H1 (cell line): ENCODE results near the gene TEX48. TPM values are rescaled to one million over a fixed set of nuclear protein-coding genes. Genes with fewer than 3 reads are reported as not detected.

Source experiments
- CTCF ChIA-PET: fragments of 300-600 bp; sonication (Branson Sonifier 250); formaldehyde crosslinking; loops from one replicate; lab custom pipeline; 2021; ENCODE audit not compliant: partially characterized antibody; lab: Charles Lee
- POLR2A ChIA-PET: fragments of 300-600 bp; sonication (Branson Sonifier 250); formaldehyde crosslinking; loops from one replicate; lab custom pipeline; 2021; ENCODE audit warnings: inconsistent platforms; ENCODE audit not compliant: partially characterized antibody; lab: Charles Lee
- DNase-seq, 2 experiments: peaks; one replicate each; pipeline versions ENCODE4 v3.0.0 to v3.0.0-alpha.2; 2010 to 2022; ENCODE audit warnings: low spot score in 2 of 2, low read depth in 1 of 2, mixed read lengths in 1 of 2
- FAIRE-seq: peaks from 2 replicates; lab custom pipeline; 2011; peaks lifted over from hg19 to GRCh38; lab: Jason Lieb, UNC
- H2AFZ ChIP-seq: 2 replicates; pipeline ENCODE4 v1.8.1; 2012; ENCODE audit warnings: low read length, inconsistent platforms
- H2AK5ac ChIP-seq: 2 replicates; pipeline ENCODE4 v1.6.1; 2013; ENCODE audit warnings: low read depth, low read length
- H2BK120ac ChIP-seq: replicated peaks from 2 replicates; pipeline ENCODE3; 2013; ENCODE audit warnings: low read depth, low read length, inconsistent platforms
- H2BK12ac ChIP-seq: 2 replicates; pipeline ENCODE4 v1.6.1; 2013; ENCODE audit warnings: low read depth, low read length
- H2BK15ac ChIP-seq: 2 replicates; pipeline ENCODE4 v1.6.1; 2013; ENCODE audit warnings: low read length
- H2BK20ac ChIP-seq: 2 replicates; pipeline ENCODE4 v1.6.1; 2013; ENCODE audit warnings: low read length
- H2BK5ac ChIP-seq: 2 replicates; pipeline ENCODE4 v1.6.1; 2013; ENCODE audit warnings: low read depth, low read length
- H3K14ac ChIP-seq: 2 replicates; pipeline ENCODE4 v1.6.1; 2013; ENCODE audit warnings: inconsistent platforms; ENCODE audit not compliant: insufficient read length
- H3K18ac ChIP-seq: 2 replicates; pipeline ENCODE4 v1.6.1; 2013; ENCODE audit warnings: low read length; ENCODE audit errors: extremely low read depth
- H3K23ac ChIP-seq: 2 replicates; pipeline ENCODE4 v1.6.1; 2013; ENCODE audit warnings: inconsistent platforms; ENCODE audit not compliant: insufficient read length
- H3K23me2 ChIP-seq: 2 replicates; pipeline ENCODE4 v1.6.1; 2013; ENCODE audit warnings: low read depth, low read length
- H3K27ac ChIP-seq: 2 replicates; pipeline ENCODE4 v1.6.1; 2011; ENCODE audit warnings: low read depth, low read length, inconsistent platforms
- H3K27me3 ChIP-seq, 4 experiments: replicated peaks in 1 of 4; 1 replicate in 1 of 4; 2 replicates in 3 of 4; pipeline versions ENCODE4 v1.6.1 to v1.8.1; 2011 to 2013; ENCODE audit warnings: low read length in 3 of 4, mild to moderate bottlenecking in 3 of 4, inconsistent platforms in 2 of 4, mixed read lengths in 2 of 4, moderate library complexity in 1 of 4; ENCODE audit not compliant: control insufficient read depth in 3 of 4, insufficient read depth in 3 of 4; ENCODE audit errors: extremely low read depth in 1 of 4
- H3K36me3 ChIP-seq, 4 experiments: 2 replicates each; pipeline versions ENCODE4 v1.6.1 to v1.8.1; 2011 to 2013; ENCODE audit warnings: mild to moderate bottlenecking in 4 of 4, low read length in 3 of 4, moderate library complexity in 2 of 4, control low read depth in 1 of 4, inconsistent platforms in 1 of 4; ENCODE audit not compliant: insufficient read depth in 4 of 4, control insufficient read depth in 2 of 4
- H3K4ac ChIP-seq: replicated peaks from 2 replicates; pipeline ENCODE3; 2013; ENCODE audit warnings: low read length, low read depth, mixed read lengths, inconsistent platforms; ENCODE audit not compliant: insufficient read length
- H3K4me1 ChIP-seq, 4 experiments: replicated peaks in 1 of 4; 1 replicate in 1 of 4; 2 replicates in 3 of 4; pipeline versions ENCODE4 v1.6.1 to v1.8.1; 2011 to 2013; ENCODE audit warnings: low read length in 3 of 4, inconsistent platforms in 2 of 4, mixed read lengths in 1 of 4; ENCODE audit not compliant: insufficient read depth in 4 of 4, control insufficient read depth in 3 of 4
- H3K4me2 ChIP-seq, 2 experiments: 2 replicates each; pipeline versions ENCODE4 v1.6.1 to v1.8.1; 2011 to 2013; ENCODE audit warnings: low read depth in 2 of 2, low read length in 2 of 2, control low read depth in 1 of 2, inconsistent platforms in 1 of 2, mild to moderate bottlenecking in 1 of 2; ENCODE audit not compliant: insufficient read depth in 1 of 2
- H3K4me3 ChIP-seq, 4 experiments: fragments of 200-600, 300-600 bp in 1 of 4; sonication (generic), shearing (Covaris generic), sonication (Bioruptor Twin) in 1 of 4; 2 replicates each; pipeline versions ENCODE4 v1.5.1 to v1.8.1; 2011 to 2016; ENCODE audit warnings: low read length in 4 of 4, low read depth in 3 of 4, control low read depth in 2 of 4, inconsistent platforms in 2 of 4, mild to moderate bottlenecking in 2 of 4, mixed read lengths in 1 of 4, moderate library complexity in 1 of 4; ENCODE audit not compliant: insufficient read depth in 2 of 4; ENCODE audit errors: extremely low read depth in 1 of 4
- H3K56ac ChIP-seq: replicated peaks from 2 replicates; pipeline ENCODE3; 2013; ENCODE audit warnings: low read depth, mild to moderate bottlenecking, mixed read lengths, low read length, inconsistent platforms; ENCODE audit not compliant: insufficient read length
- H3K79me1 ChIP-seq: 2 replicates; pipeline ENCODE4 v1.6.1; 2013; ENCODE audit warnings: low read depth, low read length, control low read depth
- H3K79me2 ChIP-seq, 2 experiments: 2 replicates each; pipeline versions ENCODE4 v1.6.1 to v1.8.1; 2012 to 2013; ENCODE audit warnings: low read length in 2 of 2, mild to moderate bottlenecking in 2 of 2, inconsistent platforms in 1 of 2; ENCODE audit not compliant: insufficient read depth in 2 of 2, control insufficient read depth in 1 of 2
- H3K9ac ChIP-seq, 4 experiments: replicated peaks in 1 of 4; 1 replicate in 1 of 4; 2 replicates in 3 of 4; pipeline versions ENCODE4 v1.6.1 to v1.8.1; 2011 to 2013; ENCODE audit warnings: low read depth in 3 of 4, low read length in 3 of 4, control low read depth in 2 of 4, mild to moderate bottlenecking in 2 of 4, moderate library complexity in 2 of 4, inconsistent platforms in 1 of 4; ENCODE audit errors: extremely low read depth in 1 of 4
- H3K9me3 ChIP-seq, 2 experiments: 2 replicates each; pipeline versions ENCODE4 v1.6.1 to v1.8.1; 2012 to 2013; ENCODE audit warnings: mild to moderate bottlenecking in 2 of 2, moderate library complexity in 2 of 2, control low read depth in 1 of 2, inconsistent platforms in 1 of 2, low read depth in 1 of 2, low read length in 1 of 2, mixed read lengths in 1 of 2; ENCODE audit not compliant: insufficient read depth in 2 of 2
- H4K20me1 ChIP-seq, 2 experiments: replicated peaks in 1 of 2; 2 replicates each; pipeline versions ENCODE3 to v1.8.1; 2011 to 2013; ENCODE audit warnings: inconsistent platforms in 2 of 2, low read length in 2 of 2, mild to moderate bottlenecking in 1 of 2; ENCODE audit not compliant: insufficient read depth in 2 of 2, control insufficient read depth in 1 of 2
- H4K5ac ChIP-seq: 2 replicates; pipeline ENCODE4 v1.6.1; 2013; ENCODE audit warnings: low read length, low read depth, mixed read lengths, inconsistent platforms; ENCODE audit not compliant: insufficient read length
- H4K8ac ChIP-seq: 2 replicates; pipeline ENCODE4 v1.8.0; 2013; ENCODE audit warnings: mild to moderate bottlenecking, moderate library complexity, low read length, inconsistent platforms; ENCODE audit not compliant: insufficient read depth; ENCODE audit errors: extremely low read depth
- H4K91ac ChIP-seq: replicated peaks from 2 replicates; pipeline ENCODE3; 2013; ENCODE audit warnings: low read length, mixed read lengths, inconsistent platforms; ENCODE audit not compliant: insufficient read length
- CBX5 ChIP-seq: fragments of 300-800, 300-1000 bp; sonication (generic); IDR thresholded peaks from 2 replicates; pipeline ENCODE4 v1.7.1; 2016; ENCODE audit warnings: antibody characterized with exemption, low read length, low read depth
- CBX8 ChIP-seq: fragments of 300-800, 300-1000 bp; sonication (generic); IDR thresholded peaks from 2 replicates; pipeline ENCODE4 v1.7.1; 2016; ENCODE audit warnings: low read depth, low read length, borderline replicate concordance
- EZH2 ChIP-seq: fragments of 200-600 bp; sonication (generic); IDR thresholded peaks from 2 replicates; pipeline ENCODE4 v1.7.1; 2012; ENCODE audit warnings: low read depth, mild to moderate bottlenecking, moderate library complexity, low read length, inconsistent platforms; ENCODE audit not compliant: severe bottlenecking
- NRF1 ChIP-seq: IDR thresholded peaks from 2 replicates; pipeline ENCODE4 v1.6.1; 2011; ENCODE audit warnings: mild to moderate bottlenecking, low read depth, low read length, improper control_type of control experiment
- RAD21 ChIP-seq, 2 experiments: IDR thresholded peaks in 1 of 2; conservative IDR thresholded peaks in 1 of 2; 2 replicates each; pipeline ENCODE4 v1.6.1; 2011; ENCODE audit warnings: low read depth in 2 of 2, low read length in 2 of 2, improper control_type of control experiment in 1 of 2, inconsistent platforms in 1 of 2, mild to moderate bottlenecking in 1 of 2, moderate library complexity in 1 of 2
- RFX5 ChIP-seq: IDR thresholded peaks from 2 replicates; pipeline ENCODE4 v1.6.1; 2011; ENCODE audit warnings: low read depth, low read length, improper control_type of control experiment, borderline replicate concordance
- SIN3A ChIP-seq, 2 experiments: IDR thresholded peaks in 1 of 2; conservative IDR thresholded peaks in 1 of 2; 2 replicates each; pipeline ENCODE4 v1.6.1; 2011 to 2012; ENCODE audit warnings: low read length in 2 of 2, improper control_type of control experiment in 1 of 2, low read depth in 1 of 2, mild to moderate bottlenecking in 1 of 2
- SIRT6 ChIP-seq: IDR thresholded peaks from one replicate; pipeline ENCODE4 v1.7.1; 2012; ENCODE audit warnings: low read length, inconsistent platforms
- TBP ChIP-seq: IDR thresholded peaks from 2 replicates; pipeline ENCODE4 v1.6.1; 2011; ENCODE audit warnings: low read depth, low read length, improper control_type of control experiment
- TCF12 ChIP-seq: IDR thresholded peaks from 2 replicates; pipeline ENCODE4 v1.6.1; 2011; ENCODE audit warnings: low read depth, mild to moderate bottlenecking, low read length
- WGBS, 2 experiments: shearing (Covaris generic) in 1 of 2; methylation state at CpG; one replicate each; pipeline versions ENCODE4 v1.1.6 to v1.1.7; 2013 to 2015; ENCODE audit warnings: low lambda C conversion rate in 2 of 2, mixed read lengths in 2 of 2, inconsistent platforms in 1 of 2, low coverage in 1 of 2, missing lambda C conversion rate in 1 of 2; ENCODE audit not compliant: insufficient replicate concordance in 2 of 2, insufficient coverage in 1 of 2, insufficient read length in 1 of 2; ENCODE audit errors: extremely low coverage in 1 of 2, missing lambda C conversion rate in 1 of 2; 5-methylcytosine and 5-hydroxymethylcytosine counted together
- polyA plus RNA-seq, 7 experiments: library from polyadenylated mRNA; depleted of rRNA in 3 of 7; stranded (reverse) in 5 of 7; unstranded in 2 of 7; fragments of >200 nt in 5 of 7; fragments of 200-250 nt in 2 of 7; gene quantifications; 1 replicate in 5 of 7; 2 replicates in 1 of 7; 4 replicates in 1 of 7; pipeline versions ENCODE4 v1.2.1 to v1.2.3, GENCODE V29; 2011 to 2013; ENCODE audit warnings: missing spikeins in 2 of 7, mixed read lengths in 2 of 7
- total RNA-seq: library from RNA; stranded (reverse); fragmentation: NEBNext Ultra II Directional; extraction: Animal tissue kit (Norgen Biotek cat#: 25700); gene quantifications from 2 replicates; pipeline ENCODE4 v1.2.1, GENCODE V29; 2021
- TF ChIP-seq, protein P1 (sequence below): IDR thresholded peaks from 2 replicates; pipeline ENCODE4 v1.6.1; 2012; ENCODE audit warnings: low read length, inconsistent platforms

Gene TEX48
- total and polyA plus RNA-seq, 2 of the 8 experiments (the other 6 are each of a cell fraction or from before 2014, with no cell fraction given): not detected

DNA sequence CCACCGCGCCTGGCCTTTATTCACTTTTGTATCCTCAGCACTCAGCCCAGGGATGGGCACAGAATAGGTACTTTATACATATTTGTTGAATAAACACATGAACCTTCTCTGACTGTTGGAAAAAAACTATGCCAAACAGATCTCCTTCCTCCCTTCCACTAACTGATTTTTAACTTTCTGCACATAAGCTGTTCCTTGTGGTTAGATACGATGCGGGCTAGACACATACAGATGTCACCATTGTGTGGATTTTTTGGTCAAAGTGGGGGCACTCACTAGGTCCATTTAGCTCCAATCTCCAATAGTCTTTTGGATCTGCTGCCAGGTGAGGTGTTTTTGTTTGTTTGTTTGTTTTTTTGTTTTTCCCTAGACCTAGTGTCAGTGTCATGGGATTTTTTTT is 5.1 kb downstream of the TEX48 start:
- Histone ChIP-seq H4K8ac (no peak overlapping the region), H4K20me1 (no peaks in the 10 kb centered on the region), H3K23ac (no peak overlapping the region), H2BK12ac (no peak overlapping the region), H3K36me3 (no peaks in the 10 kb centered on the region), H3K4ac (no peak overlapping the region), H4K5ac (no peak overlapping the region), H3K27me3 (no peaks in the 10 kb centered on the region; a peak in 2 of 7 replicates), H3K9ac (no peak overlapping the region), H3K14ac (no peak overlapping the region), H3K56ac (no peak overlapping the region), H2BK120ac (no peak overlapping the region), H3K4me1 (no peaks in the 10 kb centered on the region), H3K79me1 (no peaks in the 10 kb centered on the region), H3K9me3 (no peaks in the 10 kb centered on the region), H3K4me3 (no peak overlapping the region), H4K91ac (no peak overlapping the region), H3K18ac (no peak overlapping the region), H3K79me2 (no peaks in the 10 kb centered on the region), H2BK20ac (no peak overlapping the region), H2BK5ac (no peak overlapping the region), H2BK15ac (no peak overlapping the region), H3K4me2 (no peak overlapping the region), H3K27ac (no peak overlapping the region), H3K23me2 (no peaks in the 10 kb centered on the region), H2AFZ (no peak overlapping the region), H2AK5ac (no peak overlapping the region)
- ChIA-PET POLR2A (no interaction called here), CTCF (interaction anchor here (0.8 to 10.6 kb wide), 14 partner anchors 11 to 338 kb away, joined by 3 to 171 read pairs (median 4); partner anchors contain the start of gene TEX53)
- FAIRE-seq (no peak), DNase-seq (no peak)
- 97% methylated on average over 4 of the region's 4 CpGs; no CpG with 5 or more reads in 1 of the 2 experiments for WGBS, 2 experiments
- TF ChIP-seq TBP: no peak
- no peak for TF ChIP-seq SIRT6
- no peak for TF ChIP-seq SIN3A (conservative IDR thresholded peaks at IDR 0.05 in 1 of 2, IDR thresholded peaks at IDR 0.05 in 1 of 2; ENCODE audit: low read depth in 1 of 2, low read length in 2 of 2)
- TF ChIP-seq CBX5: no peak
- no peak for TF ChIP-seq RAD21 (IDR thresholded peaks at IDR 0.05 in 1 of 2, conservative IDR thresholded peaks at IDR 0.05 in 1 of 2; ENCODE audit: low read depth in 2 of 2, low read length in 2 of 2)
- no peak for TF ChIP-seq TCF12
- no peak for TF ChIP-seq EZH2
- TF ChIP-seq, protein P1, sequence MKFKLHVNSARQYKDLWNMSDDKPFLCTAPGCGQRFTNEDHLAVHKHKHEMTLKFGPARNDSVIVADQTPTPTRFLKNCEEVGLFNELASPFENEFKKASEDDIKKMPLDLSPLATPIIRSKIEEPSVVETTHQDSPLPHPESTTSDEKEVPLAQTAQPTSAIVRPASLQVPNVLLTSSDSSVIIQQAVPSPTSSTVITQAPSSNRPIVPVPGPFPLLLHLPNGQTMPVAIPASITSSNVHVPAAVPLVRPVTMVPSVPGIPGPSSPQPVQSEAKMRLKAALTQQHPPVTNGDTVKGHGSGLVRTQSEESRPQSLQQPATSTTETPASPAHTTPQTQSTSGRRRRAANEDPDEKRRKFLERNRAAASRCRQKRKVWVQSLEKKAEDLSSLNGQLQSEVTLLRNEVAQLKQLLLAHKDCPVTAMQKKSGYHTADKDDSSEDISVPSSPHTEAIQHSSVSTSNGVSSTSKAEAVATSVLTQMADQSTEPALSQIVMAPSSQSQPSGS: no peak
- no peak for TF ChIP-seq RFX5
- no peak for TF ChIP-seq CBX8
- TF ChIP-seq NRF1: no peak
